Liver (tissue), 9 donors: ENCODE measurements around the gene E2F3. TPM values are rescaled to one million over a fixed set of nuclear protein-coding genes. Genes with fewer than 3 reads are reported as not detected.

ENCODE experiments used
- DNase-seq: peaks from one replicate; pipeline ENCODE4 v3.0.0-alpha.2; 2017; ENCODE audit warnings: low spot score
- H3K27ac ChIP-seq, 2 donors: one replicate each; pipeline ENCODE4 v1.7.0; 2013; ENCODE audit warnings: inconsistent platforms in 2 of 2, low read length in 2 of 2, control low read depth in 1 of 2, low read depth in 1 of 2, mild to moderate bottlenecking in 1 of 2
- H3K27me3 ChIP-seq, 4 donors: one replicate each; pipeline versions ENCODE4 v1.6.1 to v1.7.0; 2013; ENCODE audit warnings: low read length in 3 of 4, inconsistent platforms in 1 of 4, mild to moderate bottlenecking in 1 of 4, moderate library complexity in 1 of 4; ENCODE audit not compliant: control insufficient read depth in 4 of 4, insufficient read depth in 4 of 4
- H3K36me3 ChIP-seq, 4 donors: one replicate each; pipeline versions ENCODE4 v1.6.1 to v1.7.0; 2013; ENCODE audit warnings: low read length in 3 of 4, mild to moderate bottlenecking in 3 of 4, low read depth in 1 of 4, moderate library complexity in 1 of 4; ENCODE audit not compliant: control insufficient read depth in 4 of 4, insufficient read depth in 3 of 4
- H3K4me1 ChIP-seq, 4 donors: one replicate each; pipeline versions ENCODE4 v1.6.1 to v1.7.0; 2013; ENCODE audit warnings: low read length in 3 of 4, mild to moderate bottlenecking in 3 of 4, moderate library complexity in 1 of 4; ENCODE audit not compliant: control insufficient read depth in 4 of 4, insufficient read depth in 4 of 4
- H3K4me3 ChIP-seq, 3 donors: one replicate each; pipeline versions ENCODE4 v1.6.1 to v1.7.0; 2013; ENCODE audit warnings: low read length in 3 of 3, control low read depth in 1 of 3, low read depth in 1 of 3, mild to moderate bottlenecking in 1 of 3
- H3K9ac ChIP-seq, 2 donors: one replicate each; pipeline ENCODE4 v1.7.0; 2013; ENCODE audit warnings: low read length in 2 of 2, mild to moderate bottlenecking in 2 of 2, moderate library complexity in 2 of 2, control low read depth in 1 of 2, low read depth in 1 of 2
- H3K9me3 ChIP-seq, 4 donors: one replicate each; pipeline versions ENCODE4 v1.6.1 to v1.7.0; 2013; ENCODE audit warnings: low read length in 3 of 4; ENCODE audit not compliant: control insufficient read depth in 4 of 4
- EGR1 ChIP-seq, 2 donors: IDR thresholded peaks; 2 replicates each; pipeline ENCODE4 v1.6.1; 2016 to 2018; ENCODE audit warnings: antibody characterized with exemption in 2 of 2, low read depth in 2 of 2
- FOXA1 ChIP-seq: IDR thresholded peaks from 2 replicates; pipeline ENCODE4 v1.6.1; 2016; ENCODE audit warnings: antibody characterized with exemption
- FOXA2 ChIP-seq: IDR thresholded peaks from 2 replicates; pipeline ENCODE4 v1.6.1; 2016; ENCODE audit warnings: antibody characterized with exemption
- HNF4A ChIP-seq, 2 donors: conservative IDR thresholded peaks; 2 replicates each; pipeline ENCODE4 v1.6.1; 2016; ENCODE audit warnings: antibody characterized with exemption in 2 of 2, mild to moderate bottlenecking in 2 of 2
- HNF4G ChIP-seq: IDR thresholded peaks from 2 replicates; pipeline ENCODE4 v1.6.1; 2016; ENCODE audit warnings: antibody characterized with exemption
- JUND ChIP-seq, 2 donors: IDR thresholded peaks; 2 replicates each; pipeline ENCODE4 v1.6.1; 2016; ENCODE audit warnings: antibody characterized with exemption in 2 of 2
- NR2F2 ChIP-seq: IDR thresholded peaks from 2 replicates; pipeline ENCODE4 v1.6.1; 2016; ENCODE audit warnings: antibody characterized with exemption
- RAD21 ChIP-seq, 2 donors: IDR thresholded peaks; 2 replicates each; pipeline ENCODE4 v1.6.1; 2016; ENCODE audit warnings: antibody characterized with exemption in 2 of 2, mild to moderate bottlenecking in 2 of 2
- RXRA ChIP-seq, 2 donors: IDR thresholded peaks; 2 replicates each; pipeline ENCODE4 v1.6.1; 2017 to 2018; ENCODE audit warnings: antibody characterized with exemption in 2 of 2, mild to moderate bottlenecking in 1 of 2
- SP1 ChIP-seq: IDR thresholded peaks from 2 replicates; pipeline ENCODE4 v1.6.1; 2018; ENCODE audit warnings: antibody characterized with exemption, mild to moderate bottlenecking
- TAF1 ChIP-seq: conservative IDR thresholded peaks from 2 replicates; pipeline ENCODE4 v1.6.1; 2016; ENCODE audit warnings: antibody characterized with exemption, mild to moderate bottlenecking
- YY1 ChIP-seq: IDR thresholded peaks from 2 replicates; pipeline ENCODE4 v1.6.1; 2016; ENCODE audit warnings: antibody characterized with exemption, mild to moderate bottlenecking
- WGBS: extraction: QIAGEN DNeasy Blood & Tissue Kit; methylation state at CpG from one replicate; pipeline ENCODE4 v1.1.7; 2013; 5-methylcytosine and 5-hydroxymethylcytosine counted together
- polyA plus RNA-seq, 2 donors: library from polyadenylated mRNA; stranded (reverse) in 1 of 2; unstranded in 1 of 2; fragments of 200-250 nt in 1 of 2; fragments of >200 nt in 1 of 2; fragmentation: Nextera tagmentation in 1 of 2; extraction: Ambion mirVana in 1 of 2; gene quantifications; one replicate each; pipeline versions ENCODE4 v1.2.1 to v1.2.3, GENCODE V29; 2013 to 2015
- total RNA-seq, 2 donors: library from RNA; depleted of rRNA; stranded (reverse); fragments of >200 nt; gene quantifications; one replicate each; pipeline ENCODE4 v1.2.3, GENCODE V29; 2014
- TF ChIP-seq, protein P1 (sequence below): IDR thresholded peaks from 2 replicates; pipeline ENCODE4 v1.6.1; 2016; ENCODE audit warnings: antibody characterized with exemption
- TF ChIP-seq, protein P2 (sequence below): IDR thresholded peaks from 2 replicates; pipeline ENCODE4 v1.6.1; 2016; ENCODE audit warnings: antibody characterized with exemption
- TF ChIP-seq, protein P3 (sequence below): fragments of 150-350 bp; IDR thresholded peaks from 2 replicates; pipeline ENCODE4 v1.5.1; 2017; ENCODE audit warnings: improper control_type of control experiment, low read depth, low read length; ENCODE audit not compliant: missing input control
- TF ChIP-seq, protein P4 (sequence below): IDR thresholded peaks from 2 replicates; pipeline ENCODE4 v1.6.1; 2016; ENCODE audit warnings: antibody characterized with exemption
- TF ChIP-seq, protein P5 (sequence below): IDR thresholded peaks from 2 replicates; pipeline ENCODE4 v1.6.1; 2016; ENCODE audit warnings: antibody characterized with exemption, mild to moderate bottlenecking
- donor health status: healthy.
- donor health status: healthy.
- donor health status: healthy.
- donor health status: healthy.
- donor health status: healthy.

Gene E2F3
- total and polyA plus RNA-seq, 4 donors = 1.4 to 5.0 (median 1.9) TPM

DNA sequence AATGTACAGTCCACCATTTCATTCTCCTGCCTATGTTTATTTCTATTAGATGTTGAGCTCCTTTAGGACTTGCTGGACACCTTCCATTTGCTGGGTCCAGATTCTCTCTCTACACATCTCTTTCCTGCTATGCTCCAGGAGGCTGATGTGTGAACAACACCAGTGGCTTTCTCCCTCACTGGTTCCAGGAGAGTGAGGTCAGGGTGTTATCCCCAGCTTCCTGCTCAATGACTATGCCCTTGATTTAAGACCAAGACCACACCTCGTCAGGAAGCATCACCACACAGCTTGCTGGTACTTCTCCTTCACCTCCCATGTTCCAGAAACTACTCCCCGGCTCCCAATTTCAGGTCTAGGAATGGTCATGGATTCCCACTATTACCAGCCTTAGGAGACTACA, 31.3 kb upstream of the E2F3 start:
- 88% methylated on average over 2 of the region's 2 CpGs for WGBS
- H3K9ac ChIP-seq = no peak overlapping the region
- H3K27me3 ChIP-seq = no peaks in the 10 kb centered on the region
- TF ChIP-seq, protein P1, sequence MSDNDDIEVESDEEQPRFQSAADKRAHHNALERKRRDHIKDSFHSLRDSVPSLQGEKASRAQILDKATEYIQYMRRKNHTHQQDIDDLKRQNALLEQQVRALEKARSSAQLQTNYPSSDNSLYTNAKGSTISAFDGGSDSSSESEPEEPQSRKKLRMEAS = no peak
- no peak for TF ChIP-seq JUND (IDR thresholded peaks at IDR 0.05)
- no peak for TF ChIP-seq NR2F2
- no peak for TF ChIP-seq FOXA1
- TF ChIP-seq, protein P2, sequence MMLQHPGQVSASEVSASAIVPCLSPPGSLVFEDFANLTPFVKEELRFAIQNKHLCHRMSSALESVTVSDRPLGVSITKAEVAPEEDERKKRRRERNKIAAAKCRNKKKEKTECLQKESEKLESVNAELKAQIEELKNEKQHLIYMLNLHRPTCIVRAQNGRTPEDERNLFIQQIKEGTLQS = no peak
- H3K36me3 ChIP-seq = no peaks in the 10 kb centered on the region
- no peak for DNase-seq
- H3K27ac ChIP-seq = no peak overlapping the region
- H3K4me3 ChIP-seq = no peak overlapping the region
- no peaks in the 10 kb centered on the region for H3K9me3 ChIP-seq
- H3K4me1 ChIP-seq = no peaks in the 10 kb centered on the region

DNA sequence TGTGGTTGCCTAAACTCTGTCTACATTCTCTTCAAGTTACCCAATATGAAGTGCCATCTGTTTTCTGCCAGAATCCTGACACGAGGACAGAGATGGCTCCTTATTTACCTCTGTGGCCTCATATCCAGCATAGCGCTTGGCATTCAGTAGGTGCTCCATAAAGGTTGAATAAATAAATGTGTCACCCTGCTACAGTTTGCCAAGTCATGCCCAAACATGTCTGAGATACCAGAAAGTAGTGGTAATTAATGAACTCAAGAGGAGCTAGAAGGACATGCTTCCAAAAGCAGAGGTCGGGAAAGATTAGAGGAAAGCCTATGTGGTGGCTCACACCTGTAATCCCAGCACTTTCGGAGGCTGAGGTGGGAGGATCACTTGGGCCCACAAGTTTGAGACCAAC, 30.9 kb upstream of the E2F3 start:
- H3K27me3 ChIP-seq = no peaks in the 10 kb centered on the region
- TF ChIP-seq TAF1 (no peak), RAD21 (IDR thresholded peaks at IDR 0.05) (no peak), NR2F2 (no peak), HNF4A (conservative IDR thresholded peaks at IDR 0.05) (no peak), YY1 (no peak), FOXA2 (no peak), EGR1 (IDR thresholded peaks at IDR 0.05; ENCODE audit: low read depth in 2 of 2) (no peak), FOXA1 (no peak), JUND (IDR thresholded peaks at IDR 0.05) (no peak), RXRA (IDR thresholded peaks at IDR 0.05) (no peak)
- TF ChIP-seq, protein P2 = no peak
- TF ChIP-seq, protein P3, sequence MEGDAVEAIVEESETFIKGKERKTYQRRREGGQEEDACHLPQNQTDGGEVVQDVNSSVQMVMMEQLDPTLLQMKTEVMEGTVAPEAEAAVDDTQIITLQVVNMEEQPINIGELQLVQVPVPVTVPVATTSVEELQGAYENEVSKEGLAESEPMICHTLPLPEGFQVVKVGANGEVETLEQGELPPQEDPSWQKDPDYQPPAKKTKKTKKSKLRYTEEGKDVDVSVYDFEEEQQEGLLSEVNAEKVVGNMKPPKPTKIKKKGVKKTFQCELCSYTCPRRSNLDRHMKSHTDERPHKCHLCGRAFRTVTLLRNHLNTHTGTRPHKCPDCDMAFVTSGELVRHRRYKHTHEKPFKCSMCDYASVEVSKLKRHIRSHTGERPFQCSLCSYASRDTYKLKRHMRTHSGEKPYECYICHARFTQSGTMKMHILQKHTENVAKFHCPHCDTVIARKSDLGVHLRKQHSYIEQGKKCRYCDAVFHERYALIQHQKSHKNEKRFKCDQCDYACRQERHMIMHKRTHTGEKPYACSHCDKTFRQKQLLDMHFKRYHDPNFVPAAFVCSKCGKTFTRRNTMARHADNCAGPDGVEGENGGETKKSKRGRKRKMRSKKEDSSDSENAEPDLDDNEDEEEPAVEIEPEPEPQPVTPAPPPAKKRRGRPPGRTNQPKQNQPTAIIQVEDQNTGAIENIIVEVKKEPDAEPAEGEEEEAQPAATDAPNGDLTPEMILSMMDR = no peak
- TF ChIP-seq, protein P1 = no peak
- TF ChIP-seq, protein P4, sequence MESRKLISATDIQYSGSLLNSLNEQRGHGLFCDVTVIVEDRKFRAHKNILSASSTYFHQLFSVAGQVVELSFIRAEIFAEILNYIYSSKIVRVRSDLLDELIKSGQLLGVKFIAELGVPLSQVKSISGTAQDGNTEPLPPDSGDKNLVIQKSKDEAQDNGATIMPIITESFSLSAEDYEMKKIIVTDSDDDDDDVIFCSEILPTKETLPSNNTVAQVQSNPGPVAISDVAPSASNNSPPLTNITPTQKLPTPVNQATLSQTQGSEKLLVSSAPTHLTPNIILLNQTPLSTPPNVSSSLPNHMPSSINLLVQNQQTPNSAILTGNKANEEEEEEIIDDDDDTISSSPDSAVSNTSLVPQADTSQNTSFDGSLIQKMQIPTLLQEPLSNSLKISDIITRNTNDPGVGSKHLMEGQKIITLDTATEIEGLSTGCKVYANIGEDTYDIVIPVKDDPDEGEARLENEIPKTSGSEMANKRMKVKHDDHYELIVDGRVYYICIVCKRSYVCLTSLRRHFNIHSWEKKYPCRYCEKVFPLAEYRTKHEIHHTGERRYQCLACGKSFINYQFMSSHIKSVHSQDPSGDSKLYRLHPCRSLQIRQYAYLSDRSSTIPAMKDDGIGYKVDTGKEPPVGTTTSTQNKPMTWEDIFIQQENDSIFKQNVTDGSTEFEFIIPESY = no peak
- H3K9ac ChIP-seq = no peak overlapping the region
- H3K27ac ChIP-seq = no peak overlapping the region
- no peaks in the 10 kb centered on the region for H3K36me3 ChIP-seq
- H3K4me1 ChIP-seq = no peaks in the 10 kb centered on the region
- WGBS = 96% methylated on average over 4 of the region's 4 CpGs
- H3K4me3 ChIP-seq = no peak overlapping the region
- no peaks in the 10 kb centered on the region for H3K9me3 ChIP-seq
- no peak for DNase-seq

DNA sequence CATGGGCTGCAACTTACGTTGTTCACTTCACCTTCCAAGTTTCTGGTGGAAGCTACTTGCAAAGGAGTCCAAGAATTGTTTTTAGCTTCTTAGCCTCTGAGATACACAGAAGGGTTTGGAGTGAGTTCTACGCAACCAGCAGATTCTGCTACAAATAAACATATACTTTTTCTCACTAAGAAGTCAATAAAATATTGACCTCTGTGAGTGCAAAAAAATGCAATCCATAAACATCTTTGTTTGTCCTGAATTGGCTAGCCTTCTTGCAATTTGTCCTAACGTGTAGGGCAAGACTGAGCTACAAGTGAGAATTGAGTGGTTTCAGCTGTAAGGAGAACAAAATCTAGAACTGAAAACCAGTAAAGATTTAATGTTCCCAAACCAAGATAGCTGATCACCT, 26.2 kb upstream of the E2F3 start:
- no peak for DNase-seq
- no peaks in the 10 kb centered on the region for H3K36me3 ChIP-seq
- no peak overlapping the region for H3K9ac ChIP-seq
- H3K4me1 ChIP-seq = no peaks in the 10 kb centered on the region
- H3K9me3 ChIP-seq = no peaks in the 10 kb centered on the region
- no peaks in the 10 kb centered on the region for H3K27me3 ChIP-seq
- H3K4me3 ChIP-seq = no peak overlapping the region
- WGBS = 80% methylated on average over 3 of the region's 3 CpGs
- H3K27ac ChIP-seq = no peak overlapping the region
- TF ChIP-seq SP1 (no peak), TAF1 (no peak), RAD21 (IDR thresholded peaks at IDR 0.05) (no peak), FOXA1 (no peak), NR2F2 (no peak), RXRA (IDR thresholded peaks at IDR 0.05) (no peak), YY1 (no peak), JUND (IDR thresholded peaks at IDR 0.05) (no peak), HNF4G (no peak), EGR1 (IDR thresholded peaks at IDR 0.05; ENCODE audit: low read depth in 2 of 2) (no peak)
- TF ChIP-seq, protein P5, sequence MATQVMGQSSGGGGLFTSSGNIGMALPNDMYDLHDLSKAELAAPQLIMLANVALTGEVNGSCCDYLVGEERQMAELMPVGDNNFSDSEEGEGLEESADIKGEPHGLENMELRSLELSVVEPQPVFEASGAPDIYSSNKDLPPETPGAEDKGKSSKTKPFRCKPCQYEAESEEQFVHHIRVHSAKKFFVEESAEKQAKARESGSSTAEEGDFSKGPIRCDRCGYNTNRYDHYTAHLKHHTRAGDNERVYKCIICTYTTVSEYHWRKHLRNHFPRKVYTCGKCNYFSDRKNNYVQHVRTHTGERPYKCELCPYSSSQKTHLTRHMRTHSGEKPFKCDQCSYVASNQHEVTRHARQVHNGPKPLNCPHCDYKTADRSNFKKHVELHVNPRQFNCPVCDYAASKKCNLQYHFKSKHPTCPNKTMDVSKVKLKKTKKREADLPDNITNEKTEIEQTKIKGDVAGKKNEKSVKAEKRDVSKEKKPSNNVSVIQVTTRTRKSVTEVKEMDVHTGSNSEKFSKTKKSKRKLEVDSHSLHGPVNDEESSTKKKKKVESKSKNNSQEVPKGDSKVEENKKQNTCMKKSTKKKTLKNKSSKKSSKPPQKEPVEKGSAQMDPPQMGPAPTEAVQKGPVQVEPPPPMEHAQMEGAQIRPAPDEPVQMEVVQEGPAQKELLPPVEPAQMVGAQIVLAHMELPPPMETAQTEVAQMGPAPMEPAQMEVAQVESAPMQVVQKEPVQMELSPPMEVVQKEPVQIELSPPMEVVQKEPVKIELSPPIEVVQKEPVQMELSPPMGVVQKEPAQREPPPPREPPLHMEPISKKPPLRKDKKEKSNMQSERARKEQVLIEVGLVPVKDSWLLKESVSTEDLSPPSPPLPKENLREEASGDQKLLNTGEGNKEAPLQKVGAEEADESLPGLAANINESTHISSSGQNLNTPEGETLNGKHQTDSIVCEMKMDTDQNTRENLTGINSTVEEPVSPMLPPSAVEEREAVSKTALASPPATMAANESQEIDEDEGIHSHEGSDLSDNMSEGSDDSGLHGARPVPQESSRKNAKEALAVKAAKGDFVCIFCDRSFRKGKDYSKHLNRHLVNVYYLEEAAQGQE = no peak
- TF ChIP-seq, protein P3 = no peak
